Ovary (tissue), 3 donors: ENCODE results near the gene KCNK2.

Experiments used
- EP300 ChIP-seq: sonication (generic); formaldehyde crosslinking; IDR thresholded peaks from one replicate; pipeline ENCODE4 v1.6.1; 2017; ENCODE audit warnings: antibody characterized with exemption
- TF ChIP-seq, protein P1 (sequence below), 3 donors: fragments of 450-650 bp in 2 of 3; fragments of 200-600 bp in 1 of 3; IDR thresholded peaks; one replicate each; pipeline versions ENCODE4 v1.5.1 to v1.8.0; 2016 to 2022; ENCODE audit warnings: antibody characterized with exemption in 3 of 3, mild to moderate bottlenecking in 1 of 3
- donor health status: DM: no; HTN: no; CAD: no.

DNA sequence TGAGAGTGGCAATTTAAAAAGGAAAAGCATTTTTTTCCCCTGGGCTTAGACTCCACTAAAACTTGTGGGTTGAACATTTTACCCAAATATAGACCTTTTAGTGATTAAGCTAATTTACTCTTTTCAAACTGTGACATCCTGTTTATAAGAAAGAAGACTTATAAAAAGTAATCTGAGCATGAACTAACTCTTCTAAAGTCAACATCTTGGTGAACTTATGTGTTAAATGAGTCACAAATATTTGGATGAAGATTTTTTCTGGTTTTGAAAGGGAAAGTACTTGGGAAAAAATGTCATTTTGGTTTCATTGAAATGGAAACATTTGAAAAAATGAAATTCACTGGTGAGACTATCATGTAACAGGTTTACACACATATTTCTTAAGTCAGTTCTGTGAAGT lies 109.8 kb downstream of the KCNK2 start:
- TF ChIP-seq, protein P1, sequence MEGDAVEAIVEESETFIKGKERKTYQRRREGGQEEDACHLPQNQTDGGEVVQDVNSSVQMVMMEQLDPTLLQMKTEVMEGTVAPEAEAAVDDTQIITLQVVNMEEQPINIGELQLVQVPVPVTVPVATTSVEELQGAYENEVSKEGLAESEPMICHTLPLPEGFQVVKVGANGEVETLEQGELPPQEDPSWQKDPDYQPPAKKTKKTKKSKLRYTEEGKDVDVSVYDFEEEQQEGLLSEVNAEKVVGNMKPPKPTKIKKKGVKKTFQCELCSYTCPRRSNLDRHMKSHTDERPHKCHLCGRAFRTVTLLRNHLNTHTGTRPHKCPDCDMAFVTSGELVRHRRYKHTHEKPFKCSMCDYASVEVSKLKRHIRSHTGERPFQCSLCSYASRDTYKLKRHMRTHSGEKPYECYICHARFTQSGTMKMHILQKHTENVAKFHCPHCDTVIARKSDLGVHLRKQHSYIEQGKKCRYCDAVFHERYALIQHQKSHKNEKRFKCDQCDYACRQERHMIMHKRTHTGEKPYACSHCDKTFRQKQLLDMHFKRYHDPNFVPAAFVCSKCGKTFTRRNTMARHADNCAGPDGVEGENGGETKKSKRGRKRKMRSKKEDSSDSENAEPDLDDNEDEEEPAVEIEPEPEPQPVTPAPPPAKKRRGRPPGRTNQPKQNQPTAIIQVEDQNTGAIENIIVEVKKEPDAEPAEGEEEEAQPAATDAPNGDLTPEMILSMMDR (IDR thresholded peaks at IDR 0.05): no peak
- TF ChIP-seq EP300: no peak
